ENCODE data around the gene TSPAN32.

Gene TSPAN32

DNA sequence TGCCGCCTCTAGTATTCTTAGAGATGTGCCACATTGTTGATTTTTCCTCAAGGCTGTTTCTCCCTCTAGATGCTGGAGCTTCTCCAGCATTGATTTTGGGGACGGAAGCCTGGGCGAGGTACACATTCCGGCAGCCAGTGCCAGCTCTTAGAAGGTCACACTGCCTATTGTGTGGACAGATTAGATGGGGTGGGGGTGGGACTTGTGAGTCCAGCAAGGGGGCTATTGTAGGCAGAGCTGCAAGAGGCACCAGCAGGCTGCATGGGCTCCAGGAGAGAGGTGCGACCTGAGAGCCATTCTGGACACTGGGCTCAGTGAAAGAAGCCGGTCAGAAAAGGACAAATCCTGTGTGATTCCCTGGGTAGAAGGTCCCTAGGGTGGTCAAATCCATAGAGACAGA, 12.5 kb upstream of the TSPAN32 start:
- no peak for DNase-seq

DNA sequence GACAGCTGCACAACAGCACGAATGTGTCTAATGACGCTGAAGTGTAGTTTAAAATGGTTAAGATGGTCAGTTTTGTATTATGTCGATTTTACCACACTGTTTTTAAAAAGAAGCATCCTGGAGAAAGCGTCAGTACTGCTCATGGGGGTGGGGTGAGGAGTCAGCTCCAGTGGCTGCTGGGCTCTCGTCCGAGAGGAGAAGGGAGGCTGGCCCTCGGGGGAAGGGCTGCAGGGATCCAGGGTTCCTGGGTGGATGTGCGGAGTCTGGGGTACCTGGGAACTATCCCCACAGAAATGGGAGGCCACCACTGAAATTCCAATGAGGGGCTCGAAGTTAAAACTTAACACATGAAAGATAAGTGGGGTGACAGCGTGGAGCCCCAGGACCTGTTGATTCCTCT, 12.0 kb upstream of the TSPAN32 start:
- DNase-seq, result no peak

DNA sequence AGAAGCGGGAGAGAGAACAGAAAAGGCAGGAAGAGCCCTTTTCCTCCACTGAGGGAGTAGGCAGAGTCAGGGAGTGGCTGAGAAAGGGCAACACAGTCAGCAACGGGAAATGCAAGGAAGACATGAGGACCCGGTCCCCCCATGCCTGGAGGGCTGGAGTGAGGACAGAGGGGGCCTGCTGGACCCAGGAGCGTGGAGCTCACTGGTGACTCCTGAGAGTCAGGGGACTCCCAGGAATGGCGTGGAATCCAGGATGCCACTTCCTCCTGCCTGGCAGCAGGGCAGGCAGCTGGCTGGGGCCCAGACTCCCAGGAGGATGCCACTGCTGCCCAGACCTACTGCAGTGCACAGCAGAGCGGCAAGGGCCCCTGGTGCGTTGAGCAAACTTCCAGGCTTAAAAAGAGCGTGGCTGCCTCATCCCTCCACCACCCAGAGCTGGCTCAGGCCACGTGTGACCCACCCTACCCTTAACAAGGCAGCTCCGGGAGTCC, 11.4 kb upstream of the TSPAN32 start:
- DNase-seq, result no peak

DNA sequence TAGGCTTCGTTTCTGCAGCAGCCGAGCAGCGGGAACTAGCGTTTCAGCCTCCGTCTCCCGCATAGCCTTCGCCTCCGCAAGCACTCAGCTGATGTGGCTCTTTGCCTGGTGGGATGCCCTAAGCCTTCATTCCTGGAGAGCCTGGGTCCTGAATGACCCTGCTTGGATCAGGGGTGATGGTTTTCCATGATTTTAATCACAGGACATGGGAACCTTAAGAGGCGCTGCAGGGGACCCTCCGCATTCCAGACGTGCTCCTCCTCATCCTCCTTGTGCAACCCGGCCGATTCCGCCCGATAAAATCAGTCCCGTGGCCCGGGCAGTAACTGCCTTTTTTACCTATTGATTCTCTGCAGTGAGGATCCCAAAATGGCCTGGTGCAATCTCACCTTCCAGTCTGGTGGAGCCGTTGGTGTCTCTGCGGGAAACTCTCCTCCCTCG, 8.3 kb upstream of the TSPAN32 start:
- DNase-seq, result no peak

DNA sequence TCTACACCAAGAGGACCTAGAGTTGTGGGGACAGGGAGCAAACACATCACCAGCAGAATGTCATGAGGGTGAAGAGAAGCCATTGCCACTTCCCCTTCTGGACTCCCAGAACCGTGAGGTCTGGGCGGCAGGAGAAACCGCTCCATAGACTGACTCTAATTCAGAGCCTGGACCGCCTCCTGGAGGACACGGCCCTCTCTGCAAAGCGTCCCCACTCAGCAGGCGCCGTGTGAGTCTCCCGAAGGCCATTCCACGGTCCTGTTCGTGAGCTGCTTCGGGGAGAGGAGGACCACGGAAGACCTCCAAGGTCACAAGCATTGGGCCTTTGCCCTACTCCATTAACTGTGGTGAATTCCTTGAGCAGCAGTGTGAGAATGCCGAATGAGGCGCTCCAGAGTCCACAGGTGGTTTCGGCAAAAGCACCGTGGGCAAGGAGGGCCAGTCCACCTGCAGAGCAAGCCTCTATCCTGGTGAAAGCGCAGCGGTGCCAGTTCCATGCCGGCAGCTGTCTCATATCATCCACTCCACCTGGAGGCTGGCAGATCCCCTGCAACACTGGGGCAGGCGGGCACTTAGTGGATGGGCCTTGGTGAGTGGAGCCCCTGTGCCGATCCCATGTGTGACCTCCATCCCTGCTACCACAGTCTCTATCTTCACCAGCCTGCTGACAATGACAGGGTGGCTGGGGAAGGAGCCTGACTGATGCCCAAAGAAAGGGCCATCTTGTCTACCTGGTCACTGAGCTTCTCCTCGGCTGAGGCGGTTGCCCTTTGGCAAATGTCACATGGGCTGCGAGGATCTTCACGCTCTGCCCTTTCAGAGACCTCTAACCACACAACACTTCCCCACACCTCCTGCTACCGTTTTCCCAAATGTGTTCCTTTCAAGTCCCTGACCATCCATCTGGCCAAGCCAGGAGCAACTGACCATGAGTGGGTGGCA, 7.6 kb upstream of the TSPAN32 start:
- DNase-seq, result peak in 1 of 2 donors; percentile 26

DNA sequence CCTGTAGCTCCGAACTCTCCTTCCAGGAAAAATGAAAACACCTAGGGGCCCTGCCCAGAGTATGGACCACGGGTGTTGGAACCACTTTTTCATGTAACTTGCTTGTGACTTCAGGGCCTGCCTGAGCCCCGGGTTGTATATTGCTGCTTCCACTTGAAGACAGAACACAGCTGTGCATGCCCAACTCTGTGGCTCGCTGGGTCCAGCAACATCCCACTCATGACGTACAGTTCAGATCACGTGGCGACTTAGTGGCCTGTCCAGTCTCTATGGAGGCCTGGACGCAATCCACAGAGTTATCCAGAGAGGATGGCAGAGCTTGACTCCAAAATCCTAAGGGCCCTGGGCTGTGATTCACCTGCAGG, 6.9 kb upstream of the TSPAN32 start:
- DNase-seq, result no peak

DNA sequence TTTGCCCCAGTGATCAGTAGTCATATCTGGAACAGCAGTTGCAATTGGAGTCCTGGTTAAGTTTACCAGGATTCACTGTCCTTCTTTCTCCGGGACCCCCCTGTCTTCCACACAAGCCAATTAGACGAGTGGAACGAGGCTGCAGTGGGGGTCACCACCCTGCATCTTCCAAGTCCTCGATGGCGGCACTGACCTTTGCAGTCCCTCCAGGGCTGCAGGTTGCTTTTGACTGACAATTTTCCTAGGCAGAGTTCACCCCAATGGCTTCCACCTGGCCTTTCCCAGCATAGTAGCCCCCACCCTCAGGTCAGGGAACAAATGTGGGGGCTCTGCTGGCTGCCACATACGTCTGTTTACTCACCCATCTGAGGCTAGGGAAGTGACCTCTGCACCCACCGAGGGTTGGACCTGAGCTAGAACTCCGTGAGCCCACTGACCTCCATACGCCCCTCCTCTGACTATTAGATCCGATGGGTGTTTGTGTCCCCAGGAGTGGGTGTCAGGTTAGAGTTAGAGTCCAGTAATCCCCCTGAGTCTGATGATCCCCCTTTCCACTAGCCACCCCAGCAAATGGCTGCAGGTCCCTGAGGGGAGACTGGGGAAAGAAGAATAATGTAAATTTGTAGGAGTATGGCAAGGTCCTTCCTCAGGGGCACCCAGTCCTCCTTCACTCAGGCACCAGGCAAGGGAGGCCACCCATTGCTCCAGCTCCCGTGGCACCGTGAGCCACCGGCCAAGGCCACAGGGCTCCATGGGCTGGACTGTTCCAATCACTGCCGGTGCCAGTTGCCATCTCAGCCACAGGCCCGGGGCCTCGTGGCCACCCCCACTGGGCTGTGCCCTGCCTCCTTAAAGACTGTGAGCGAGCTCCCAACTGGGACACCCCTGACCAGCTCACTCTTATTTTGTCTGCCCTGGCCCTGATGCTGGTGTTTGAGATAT, 5.6 kb upstream of the TSPAN32 start:
- DNase-seq, result no peak

DNA sequence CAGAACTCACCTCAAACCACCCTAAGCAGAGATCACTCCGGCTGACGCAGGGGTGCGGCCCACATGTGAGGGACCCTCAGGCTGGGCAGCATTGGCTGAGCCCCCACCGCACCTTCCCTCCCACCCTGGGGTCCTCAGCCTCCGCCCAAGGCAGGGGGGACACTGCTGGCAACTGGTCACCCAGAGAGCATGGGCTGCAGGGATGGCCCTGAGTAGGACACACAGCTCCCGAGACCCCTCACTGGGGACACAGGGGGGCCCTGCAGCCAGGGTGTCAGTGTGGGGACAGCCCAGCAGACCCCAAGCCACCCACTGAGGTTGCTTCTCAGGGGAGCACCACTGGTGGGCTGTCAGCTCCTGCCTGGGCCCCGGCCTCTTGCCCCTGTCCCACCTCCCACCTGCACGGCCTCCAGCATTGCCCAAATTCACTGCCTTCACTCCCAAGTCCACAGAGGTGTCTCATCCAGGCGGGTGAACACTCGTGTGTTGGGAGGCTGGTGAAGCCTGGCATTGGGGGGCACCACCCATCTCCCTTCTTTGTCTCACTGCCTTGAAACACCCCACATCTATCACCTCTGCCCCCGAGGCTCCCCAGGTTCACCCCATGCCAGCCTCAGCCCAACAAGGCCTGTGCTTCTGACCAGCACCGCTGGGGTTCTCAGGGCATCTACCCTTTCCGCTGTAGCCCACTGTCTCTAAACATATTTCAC, 4.7 kb upstream of the TSPAN32 start:
- DNase-seq, result no peak

DNA sequence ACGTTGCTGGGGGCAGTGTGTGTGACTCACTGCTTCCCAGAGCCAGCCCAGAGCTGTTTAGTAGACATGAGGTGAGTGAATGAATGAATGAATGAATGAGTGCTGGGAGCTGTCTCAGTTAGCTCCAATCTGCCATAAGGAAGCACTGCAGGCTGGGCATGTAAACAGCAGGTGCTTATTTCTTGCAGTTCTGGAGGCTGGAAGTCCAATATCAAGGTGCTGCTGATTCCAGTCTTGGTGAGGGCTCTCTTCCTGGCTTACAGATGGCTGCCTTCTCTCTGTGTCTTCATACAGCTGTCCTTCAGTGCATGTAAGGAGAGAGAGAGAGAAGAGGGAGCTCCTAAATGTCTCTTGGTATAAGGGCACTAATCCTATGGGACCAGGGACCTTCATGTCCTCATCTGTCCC, 4.2 kb upstream of the TSPAN32 start:
- DNase-seq, result no peak

DNA sequence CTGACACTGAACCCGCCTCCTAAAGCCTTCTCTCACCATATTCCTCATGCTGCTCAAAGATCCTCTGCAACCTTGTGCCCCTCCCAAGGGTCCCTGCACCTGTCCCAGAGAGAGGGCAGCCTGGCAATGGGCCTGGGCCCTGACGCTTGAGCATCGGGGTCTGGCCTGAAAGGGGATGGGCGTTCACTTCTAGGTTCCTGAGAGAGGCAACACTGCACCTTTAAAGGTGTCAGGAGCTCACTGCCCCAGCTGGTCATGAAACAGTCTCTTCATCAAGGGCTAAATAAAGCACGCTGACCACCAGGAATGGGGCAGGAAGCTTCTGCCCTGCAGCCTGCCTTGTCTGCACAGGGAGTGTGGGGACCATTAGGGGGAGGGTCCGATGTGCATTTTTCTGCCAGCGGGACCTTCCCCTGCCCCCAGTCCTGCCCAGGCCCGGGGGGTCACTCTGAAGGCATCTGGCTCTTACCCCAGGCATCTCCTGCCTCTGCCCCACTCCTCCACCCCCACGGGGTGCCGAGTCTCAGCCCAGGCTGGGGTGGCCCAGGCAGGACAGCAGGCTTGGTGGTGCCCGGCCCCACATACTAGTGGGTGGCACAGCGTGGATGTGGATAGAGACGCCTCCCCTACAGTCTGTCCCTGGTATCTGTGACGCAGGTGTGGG, 3.5 kb upstream of the TSPAN32 start:
- DNase-seq, result no peak

DNA sequence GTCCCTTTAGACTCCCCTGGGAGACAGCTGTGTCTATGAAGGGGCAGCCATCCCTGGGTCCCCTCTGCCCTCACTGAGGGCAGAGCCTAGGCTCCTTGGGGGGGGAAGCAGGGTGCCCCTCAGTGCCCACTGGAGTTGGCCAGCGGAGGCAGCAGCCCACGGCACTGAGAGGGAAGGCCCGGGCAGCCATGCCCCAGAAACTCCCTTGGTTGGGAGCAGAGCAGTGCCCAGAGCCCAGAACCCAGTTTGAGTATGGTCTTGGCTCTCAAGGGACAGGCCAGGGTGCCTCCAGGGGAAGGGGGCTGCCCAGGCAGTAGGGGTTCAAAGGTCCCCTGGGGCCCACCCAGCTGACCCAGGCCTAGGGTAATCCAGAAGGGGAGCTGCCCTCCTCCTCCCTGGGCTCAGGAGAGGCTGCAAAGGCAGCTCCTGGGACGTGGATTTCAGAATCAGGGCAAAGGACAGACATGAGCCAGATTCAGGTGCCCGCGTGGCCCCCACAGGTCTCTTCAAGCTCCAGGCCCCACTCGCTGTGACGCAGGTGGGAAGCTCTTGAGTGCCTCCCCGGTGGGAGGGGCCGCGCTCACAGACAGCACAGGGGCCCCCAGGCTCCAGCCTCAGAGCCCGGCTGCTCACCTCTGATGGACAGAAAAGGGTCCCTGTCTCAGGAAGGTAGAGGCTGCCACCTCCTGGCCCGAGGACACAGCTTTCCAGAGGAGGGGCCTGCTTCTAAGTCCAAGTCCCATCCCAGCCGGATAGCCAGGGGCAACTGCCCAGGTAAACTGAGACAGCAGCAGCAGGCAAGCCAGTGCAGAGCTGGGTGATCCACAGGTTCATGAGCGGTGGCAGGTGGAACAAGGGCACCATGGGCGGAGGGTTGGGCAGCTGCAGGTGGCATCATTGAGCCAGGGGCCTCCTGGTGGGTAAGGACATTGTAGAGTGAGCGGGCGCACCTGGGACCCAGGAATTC, 2.7 kb upstream of the TSPAN32 start:
- DNase-seq, result peak; percentile 10 to 39

DNA sequence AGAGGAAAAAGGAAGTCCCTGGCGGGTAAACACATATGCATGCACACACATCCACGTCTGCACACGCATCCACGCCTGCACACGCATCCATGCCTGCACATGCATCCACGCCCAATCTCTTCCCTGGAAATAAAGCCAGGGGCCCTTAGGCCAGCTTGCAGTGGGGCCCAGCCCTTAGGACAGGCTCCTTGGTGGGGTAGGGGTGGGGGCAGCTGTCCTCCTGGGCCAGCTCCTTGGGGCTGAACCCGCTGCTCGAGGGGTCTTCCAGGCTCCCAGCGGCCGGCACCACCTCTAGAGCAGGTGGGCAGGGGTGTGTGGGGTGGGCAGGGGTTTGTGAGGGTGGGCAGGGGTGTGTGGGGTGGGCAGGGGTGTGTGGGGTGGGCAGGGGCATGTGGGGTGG, 2.0 kb upstream of the TSPAN32 start:
- DNase-seq, result no peak

DNA sequence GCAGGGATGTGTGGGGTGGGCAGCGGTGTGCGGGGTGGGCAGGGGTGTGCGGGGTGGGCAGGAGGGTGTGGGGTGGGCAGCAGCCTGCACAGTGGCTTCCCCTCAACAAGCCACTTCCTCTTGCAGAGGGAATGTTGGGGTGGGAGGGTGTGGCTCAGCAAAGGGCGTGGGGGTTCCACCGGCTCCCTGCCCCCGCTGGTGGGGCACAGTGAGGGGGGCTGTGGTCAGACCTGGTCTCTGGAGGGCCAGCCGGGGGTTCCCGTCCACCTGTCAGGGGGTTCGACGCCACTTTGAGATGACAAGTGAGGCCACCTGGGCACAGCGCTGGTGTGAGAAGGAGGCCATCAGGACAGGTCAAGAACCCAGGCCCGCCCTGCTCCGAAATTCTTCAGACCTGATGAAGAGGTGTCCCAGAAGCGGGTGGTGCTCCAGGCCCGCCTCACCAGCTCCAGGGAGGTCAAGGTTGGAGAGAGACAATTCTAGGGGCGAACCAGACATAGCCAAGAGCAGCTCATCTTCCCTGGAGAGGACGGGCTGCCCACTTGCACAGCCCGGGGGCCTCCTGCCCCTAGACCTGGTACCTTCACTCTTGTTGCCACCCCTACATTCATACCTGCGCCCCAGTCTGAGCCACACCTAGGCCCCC, 1.4 kb upstream of the TSPAN32 start:
- DNase-seq, result peak; percentile 21 to 39

DNA sequence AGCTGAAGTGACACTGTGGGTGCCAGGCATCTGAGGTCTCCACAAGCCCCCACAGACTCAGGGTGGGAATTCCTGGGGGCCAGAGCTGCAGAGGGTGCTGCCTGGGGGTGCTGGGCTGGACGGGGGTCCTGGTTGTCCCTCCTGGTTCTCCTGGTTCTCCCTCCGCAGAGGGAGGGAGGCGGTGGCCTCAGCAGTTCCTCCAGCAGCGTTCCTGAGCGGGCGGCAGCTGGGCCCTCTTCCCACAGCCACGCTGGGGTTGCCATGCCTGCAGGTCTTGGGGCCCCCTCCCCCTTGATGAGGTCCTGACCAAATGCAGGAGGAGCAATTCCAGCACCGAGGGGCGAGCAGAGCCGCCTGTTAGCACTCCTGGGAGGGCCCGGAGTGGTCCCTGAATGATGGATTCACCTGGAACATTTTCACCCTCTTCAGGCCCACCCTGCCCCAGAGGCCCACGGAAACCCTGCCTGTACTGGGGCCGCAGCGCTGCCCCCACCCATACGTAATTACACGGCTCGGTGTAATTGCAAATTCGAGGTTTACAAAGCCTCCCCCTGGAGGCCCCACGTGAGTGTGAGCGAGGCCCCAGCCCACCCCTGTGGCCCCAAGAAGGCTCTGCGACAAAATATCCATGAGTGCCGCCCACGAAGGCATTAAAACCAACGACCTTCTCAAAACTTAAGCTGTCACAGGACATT, 730 bp upstream of the TSPAN32 start:
- DNase-seq, result no peak

DNA sequence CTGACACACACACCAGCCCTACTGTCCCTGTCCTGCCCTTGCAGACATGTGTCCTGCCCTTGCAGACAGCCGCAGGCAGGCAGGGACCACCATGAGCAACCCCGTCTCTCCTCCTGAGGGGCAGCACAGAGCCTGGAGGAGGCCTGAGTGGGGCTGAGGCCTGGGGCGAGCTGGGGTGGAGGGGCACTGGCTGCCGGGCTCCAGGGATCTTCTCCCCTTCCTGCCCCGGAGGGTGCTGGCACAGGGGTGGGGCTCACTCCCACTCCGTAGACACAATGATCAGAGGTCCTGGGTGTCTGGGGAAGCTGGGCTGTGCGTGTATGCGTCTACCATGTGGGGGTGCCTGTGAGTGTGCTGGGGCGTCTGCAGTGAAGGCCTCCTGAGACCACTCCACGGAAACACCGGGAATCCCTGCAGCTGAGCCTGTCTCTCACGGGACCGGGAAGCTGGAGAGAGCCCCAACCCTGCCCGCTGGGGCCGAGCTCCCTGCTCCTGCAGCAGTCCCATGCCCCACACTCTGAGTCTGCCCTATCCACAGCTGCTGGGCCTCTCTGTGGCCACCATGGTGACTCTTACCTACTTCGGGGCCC, 588 bp downstream of the TSPAN32 start:
- peak in 1 of 2 donors; percentile 13 for DNase-seq

DNA sequence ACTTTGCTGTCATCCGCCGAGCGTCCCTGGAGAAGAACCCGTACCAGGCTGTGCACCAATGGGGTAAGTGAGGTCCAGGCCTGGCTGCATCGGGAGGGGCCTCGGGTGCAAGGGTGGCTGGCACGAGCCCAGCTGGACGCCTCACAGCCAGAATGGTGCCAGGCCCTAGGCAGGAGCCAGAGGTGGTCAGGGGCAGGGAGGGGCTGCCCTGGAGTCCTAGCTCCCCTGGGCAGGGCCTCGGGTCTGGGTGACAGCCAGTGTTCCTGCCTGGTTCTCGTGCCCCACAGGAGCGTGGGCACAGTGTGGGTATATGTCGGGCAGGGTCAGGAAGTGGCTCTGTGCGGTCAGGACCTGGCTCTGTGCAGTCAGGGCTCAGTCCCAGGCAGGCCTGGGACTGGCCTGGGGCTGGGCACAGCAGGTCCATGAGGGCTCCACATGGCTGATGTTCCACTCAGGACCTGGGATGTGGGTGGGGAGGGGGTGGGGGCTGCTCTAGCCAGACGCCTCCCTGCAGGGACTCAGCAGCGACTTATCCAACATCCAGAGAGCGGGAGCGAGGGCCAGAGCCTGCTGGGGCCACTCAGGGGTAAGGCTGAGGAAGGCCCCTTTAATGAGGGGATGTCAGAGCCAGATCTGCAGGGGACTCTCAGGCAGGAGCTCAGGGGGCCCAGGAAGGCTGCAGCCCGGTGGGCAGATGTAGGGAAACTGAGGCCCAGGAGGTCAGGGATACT, 1.2 kb downstream of the TSPAN32 start:
- no peak for DNase-seq

DNA sequence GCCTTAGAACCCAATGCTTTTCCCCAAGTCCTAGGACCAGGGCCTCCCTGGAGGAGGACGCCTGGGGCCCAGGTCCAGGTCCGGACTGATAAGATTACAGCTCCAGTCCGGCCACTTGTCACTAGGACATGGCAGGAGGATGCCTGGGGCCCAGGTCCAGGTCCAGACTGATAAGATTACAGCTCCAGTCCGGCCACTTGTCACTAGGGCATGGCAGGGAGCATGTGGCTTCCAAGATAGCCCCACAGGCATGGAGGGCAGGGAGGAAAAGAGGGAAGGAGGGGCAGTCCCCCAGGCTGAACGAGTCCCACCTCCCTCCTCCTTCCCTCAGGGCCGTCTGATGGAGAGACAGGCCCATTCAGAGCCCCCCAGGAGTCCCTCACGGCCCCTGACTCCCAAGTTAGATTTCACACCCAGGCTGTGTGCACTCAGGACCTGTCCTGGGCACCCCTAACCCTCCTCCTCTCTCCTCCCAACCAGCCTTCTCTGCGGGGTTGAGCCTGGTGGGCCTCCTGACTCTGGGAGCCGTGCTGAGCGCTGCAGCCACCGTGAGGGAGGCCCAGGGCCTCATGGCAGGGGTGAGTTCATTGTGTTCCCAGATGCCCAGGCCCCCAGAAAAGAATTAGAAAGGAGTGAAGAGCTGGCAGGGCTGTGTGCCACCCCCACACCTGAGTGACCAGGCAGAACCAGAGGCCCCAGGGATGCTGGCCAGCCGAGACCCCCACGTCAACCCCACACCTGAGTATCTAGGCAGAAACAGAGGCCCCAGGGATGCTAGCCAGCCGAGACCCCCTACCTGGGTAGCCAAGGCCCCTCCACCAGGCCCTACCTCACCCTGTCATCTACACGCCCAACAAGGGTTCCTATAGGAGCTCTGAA, 2.1 kb downstream of the TSPAN32 start:
- no peak for DNase-seq
